Tibial artery (tissue), 4 donors: ENCODE results near the gene VEGFC.

Experiments
- DNase-seq, 2 donors: peaks; one replicate each; pipeline ENCODE4 v3.0.0-alpha.2; 2019
- H3K27ac ChIP-seq, 2 donors: fragments of 200-600 bp; sonication (generic) in 1 of 2; 1 replicate in 1 of 2; 2 replicates in 1 of 2; pipeline ENCODE4 v1.5.1; 2018 to 2019; ENCODE audit warnings: mild to moderate bottlenecking in 1 of 2
- H3K27me3 ChIP-seq, 2 donors: fragments of 200-600 bp; sonication (generic) in 1 of 2; one replicate each; pipeline versions ENCODE4 v1.5.1 to v1.6.0; 2016 to 2019
- H3K36me3 ChIP-seq, 3 donors: fragments of 200-600 bp; sonication (generic) in 2 of 3; one replicate each; pipeline ENCODE4 v1.5.1; 2016 to 2019; ENCODE audit warnings: mild to moderate bottlenecking in 2 of 3
- H3K4me1 ChIP-seq, 4 donors: fragments of 200-600 bp; sonication (generic) in 2 of 4; 1 replicate in 3 of 4; 2 replicates in 1 of 4; pipeline ENCODE4 v1.5.1; 2016 to 2019
- H3K4me3 ChIP-seq, 2 donors: fragments of 200-600 bp; sonication (generic) in 1 of 2; 1 replicate in 1 of 2; 2 replicates in 1 of 2; pipeline ENCODE4 v1.5.1; 2018 to 2019; ENCODE audit warnings: mild to moderate bottlenecking in 2 of 2
- H3K9me3 ChIP-seq, 3 donors: fragments of 200-600 bp; sonication (generic) in 1 of 3; one replicate each; pipeline ENCODE4 v1.5.1; 2016 to 2019
- CTCF ChIP-seq, 2 experiments: fragments of 200-600 bp in 1 of 2; fragments of 450-650 bp in 1 of 2; IDR thresholded peaks; one replicate each; pipeline ENCODE4 v1.5.1; 2017 to 2019; ENCODE audit warnings: antibody characterized with exemption in 2 of 2, mild to moderate bottlenecking in 1 of 2, moderate library complexity in 1 of 2
- intact Hi-C: fragments of 100-400 bp; cut with DNase I; formaldehyde crosslinking; loops from one replicate; pipeline ENCODE4 v1.15.0; 2023; ENCODE audit warnings: low total_unique reads

VEGFC gene

DNA sequence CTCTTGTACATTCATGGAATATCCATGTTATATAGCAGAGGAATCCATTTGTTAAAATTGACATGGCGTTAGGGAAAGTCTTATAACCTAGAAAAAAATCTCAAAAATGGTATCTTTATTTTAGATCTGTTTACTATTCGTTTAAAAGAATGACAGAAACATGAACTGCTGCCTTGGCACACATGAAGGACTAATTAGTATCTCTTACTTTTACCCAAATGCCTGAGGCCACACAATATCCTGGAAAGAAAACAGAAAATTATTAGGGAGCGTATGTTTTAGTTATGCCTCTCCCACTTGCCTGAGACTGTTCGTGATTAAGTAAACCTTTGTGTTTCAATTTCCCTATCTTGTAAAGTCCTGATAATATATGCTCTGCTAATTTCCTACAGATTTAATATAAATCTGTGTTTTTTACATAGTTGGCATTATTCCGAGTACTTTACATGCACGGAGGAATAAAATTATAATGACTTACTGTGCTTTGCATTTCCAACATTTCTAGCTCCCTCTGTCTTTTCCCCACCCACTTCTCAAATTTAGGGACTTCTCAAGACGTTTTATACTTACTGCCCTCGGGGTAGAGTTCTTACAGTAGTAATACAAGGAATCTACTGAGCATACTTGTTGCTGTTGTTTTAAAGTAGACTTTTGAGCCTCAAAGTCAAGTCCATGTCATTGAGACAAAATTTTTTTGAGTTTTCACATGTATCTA, 147.3 kb downstream of the VEGFC start:
- no peak for TF ChIP-seq CTCF (IDR thresholded peaks at IDR 0.05)
- no peak overlapping the region for H3K4me3 ChIP-seq
- no peak overlapping the region for H3K27ac ChIP-seq
- H3K36me3 ChIP-seq = no peaks in the 10 kb centered on the region
- H3K27me3 ChIP-seq = no peaks in the 10 kb centered on the region
- no peaks in the 10 kb centered on the region for H3K9me3 ChIP-seq
- H3K4me1 ChIP-seq = no peaks in the 10 kb centered on the region
- intact Hi-C loops = no loop called here
- DNase-seq = no peak

GRCh38 chr4:176642472-176642871, 150.2 kb downstream of the VEGFC start:
- H3K27ac ChIP-seq = no peak overlapping the region
- intact Hi-C loops = no loop called here
- no peak overlapping the region for H3K4me3 ChIP-seq
- H3K27me3 ChIP-seq = no peaks in the 10 kb centered on the region
- no peak for DNase-seq
- TF ChIP-seq CTCF (IDR thresholded peaks at IDR 0.05) = no peak
- no peaks in the 10 kb centered on the region for H3K36me3 ChIP-seq
- no peaks in the 10 kb centered on the region for H3K9me3 ChIP-seq
- no peaks in the 10 kb centered on the region for H3K4me1 ChIP-seq

GRCh38 chr4:176641237-176641636, 151.5 kb downstream of the VEGFC start:
- Histone ChIP-seq H3K9me3 (no peaks in the 10 kb centered on the region), H3K4me1 (no peaks in the 10 kb centered on the region), H3K36me3 (no peaks in the 10 kb centered on the region), H3K4me3 (no peak overlapping the region), H3K27me3 (no peaks in the 10 kb centered on the region), H3K27ac (no peak overlapping the region)
- TF ChIP-seq CTCF (IDR thresholded peaks at IDR 0.05) = no peak
- intact Hi-C loops = no loop called here
- no peak for DNase-seq

GRCh38 chr4:176638992-176639391, 153.7 kb downstream of the VEGFC start:
- intact Hi-C loops = no loop called here
- Histone ChIP-seq H3K27me3 (no peaks in the 10 kb centered on the region), H3K9me3 (no peaks in the 10 kb centered on the region), H3K36me3 (no peaks in the 10 kb centered on the region), H3K27ac (no peak overlapping the region), H3K4me1 (no peaks in the 10 kb centered on the region), H3K4me3 (no peak overlapping the region)
- DNase-seq = no peak
- TF ChIP-seq CTCF (IDR thresholded peaks at IDR 0.05) = no peak

DNA sequence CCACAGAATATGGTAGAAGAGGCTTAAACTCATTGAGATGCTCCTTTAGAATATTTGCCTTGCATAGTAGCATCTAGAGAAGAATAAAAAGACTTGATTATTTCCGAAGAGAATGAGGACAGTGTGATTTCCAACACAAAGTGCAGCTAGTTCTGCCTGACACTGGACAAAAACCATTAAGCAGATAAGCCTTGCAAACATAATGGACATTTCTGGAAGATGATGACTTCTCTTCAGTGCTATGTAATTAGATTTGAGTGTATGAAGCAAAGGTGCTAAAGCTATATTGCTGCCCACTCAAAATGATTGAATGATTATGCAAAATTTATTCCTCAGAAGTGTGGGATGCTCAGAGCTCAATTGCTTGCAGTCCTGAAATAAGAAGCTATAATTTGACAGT, 156.4 kb downstream of the VEGFC start:
- H3K27ac ChIP-seq = no peak overlapping the region
- no peaks in the 10 kb centered on the region for H3K27me3 ChIP-seq
- no peak for TF ChIP-seq CTCF (IDR thresholded peaks at IDR 0.05)
- no peaks in the 10 kb centered on the region for H3K36me3 ChIP-seq
- no peak overlapping the region for H3K4me3 ChIP-seq
- H3K9me3 ChIP-seq = no peaks in the 10 kb centered on the region
- intact Hi-C loops = no loop called here
- DNase-seq = no peak
- no peaks in the 10 kb centered on the region for H3K4me1 ChIP-seq
